Activated naive CD4-positive, alpha-beta T cell (primary cell): ENCODE measurements around the gene SNX30.
A peak's percentile ranks its signal among the peaks of the same experiment; 100 is the strongest.

Source experiments
- DNase-seq, 4 experiments: peaks; one replicate each; lab custom pipeline; 2025; lab: John Stamatoyannopoulos, UW

Gene SNX30

DNA sequence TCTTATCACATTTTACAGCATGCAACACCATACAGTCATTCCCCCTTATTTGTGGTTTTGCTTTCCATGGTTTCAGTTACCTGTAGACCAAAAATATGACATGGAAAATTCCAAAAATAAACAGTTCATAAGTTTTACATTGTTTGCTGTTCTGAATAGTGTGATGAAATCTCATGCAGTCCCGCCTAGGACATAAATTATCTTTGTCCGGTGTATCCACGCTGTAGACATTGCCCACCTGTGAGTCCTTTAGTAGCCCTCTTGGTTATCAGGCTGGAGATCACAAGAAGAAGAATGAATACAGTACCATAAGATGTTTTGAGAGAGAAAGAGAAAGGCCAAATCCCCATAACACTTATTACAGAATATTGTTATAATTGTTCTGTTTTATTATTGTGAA lies 72.1 kb downstream of the SNX30 start:
- DNase-seq: no peak

DNA sequence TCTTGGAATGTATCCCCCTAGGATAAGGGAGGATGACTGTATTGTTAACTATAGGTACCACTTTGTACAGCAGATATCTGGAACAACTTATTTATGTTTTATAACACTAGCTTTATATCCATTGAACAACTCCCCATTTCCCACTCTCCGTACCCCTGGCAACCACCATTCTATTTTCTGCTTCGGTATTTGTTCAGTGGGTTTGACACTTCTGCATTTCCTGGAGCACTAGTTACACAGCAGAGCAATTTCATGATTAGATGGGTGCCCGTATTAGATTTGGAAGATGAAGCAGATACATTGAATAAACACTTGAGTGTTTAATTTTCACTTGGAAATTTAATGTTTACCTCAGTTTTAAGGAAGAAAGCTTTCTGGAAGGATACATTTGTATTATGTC lies 72.7 kb downstream of the SNX30 start:
- no peak for DNase-seq

DNA sequence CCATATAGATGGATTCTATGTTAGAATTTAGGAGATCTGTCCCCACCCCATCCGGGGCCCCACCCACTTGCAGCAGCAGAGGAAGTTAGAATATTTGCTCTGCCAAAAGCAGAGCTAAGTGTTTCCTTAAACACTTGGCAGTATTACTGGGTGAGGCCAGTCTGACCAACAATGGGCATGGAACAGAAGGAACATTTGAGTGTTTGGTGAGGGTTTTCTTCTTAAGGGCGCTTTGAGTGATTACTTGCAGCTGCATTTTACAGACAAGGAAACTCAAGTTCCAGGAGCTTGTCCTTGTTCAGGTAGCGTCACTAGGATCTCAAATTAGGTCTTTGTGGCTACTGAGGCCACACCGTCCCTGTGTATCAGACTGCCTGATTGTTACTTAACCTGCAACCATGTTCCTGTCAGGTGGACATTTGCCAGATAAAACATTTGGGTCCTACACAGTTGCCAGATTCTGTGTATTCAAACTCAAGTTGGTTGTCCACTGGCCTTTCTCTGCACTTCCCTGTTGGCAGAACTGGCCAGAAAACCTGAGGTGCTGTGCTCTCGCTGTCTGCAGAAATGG lies 80.8 kb downstream of the SNX30 start:
- peak in 1 of 4 experiments; percentile 2 for DNase-seq

DNA sequence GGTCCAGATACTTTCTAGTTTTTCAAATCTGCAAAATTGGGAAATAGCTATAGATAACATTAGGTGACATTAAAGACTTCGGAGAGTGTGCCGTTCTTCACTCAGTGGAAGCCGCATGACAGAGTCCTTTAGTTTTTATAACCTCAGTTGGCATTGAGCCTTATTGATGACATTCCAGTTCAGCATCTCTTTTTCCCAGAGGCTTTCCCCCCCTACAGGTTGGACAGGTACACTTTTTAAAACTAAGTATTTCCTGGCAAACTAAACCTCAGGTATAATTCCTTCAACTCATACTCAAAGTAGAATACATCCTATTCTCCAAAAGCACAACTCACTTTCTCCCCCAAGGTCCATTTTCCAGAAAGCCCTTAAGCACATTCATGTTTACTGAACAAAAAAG lies 81.4 kb downstream of the SNX30 start:
- no peak for DNase-seq

DNA sequence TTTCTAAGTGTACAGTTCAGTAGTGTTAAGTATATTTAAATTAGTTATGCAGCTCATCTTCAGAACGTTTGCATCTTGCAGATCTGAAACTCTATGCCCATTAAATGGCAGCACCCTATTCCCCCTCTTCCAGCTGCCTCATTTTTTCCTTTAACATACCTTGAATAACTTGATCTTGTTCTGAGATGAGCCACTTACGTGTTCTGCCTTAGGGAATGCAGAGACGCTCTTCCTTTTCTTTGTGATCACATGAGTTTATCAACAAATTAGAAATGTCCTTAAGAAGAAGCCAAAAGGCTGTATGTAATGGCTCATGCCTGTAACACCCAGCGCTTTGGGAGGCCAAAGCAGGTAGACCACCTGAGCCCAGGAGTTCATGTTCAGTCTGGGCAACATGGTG lies 82.5 kb downstream of the SNX30 start:
- DNase-seq: no peak

DNA sequence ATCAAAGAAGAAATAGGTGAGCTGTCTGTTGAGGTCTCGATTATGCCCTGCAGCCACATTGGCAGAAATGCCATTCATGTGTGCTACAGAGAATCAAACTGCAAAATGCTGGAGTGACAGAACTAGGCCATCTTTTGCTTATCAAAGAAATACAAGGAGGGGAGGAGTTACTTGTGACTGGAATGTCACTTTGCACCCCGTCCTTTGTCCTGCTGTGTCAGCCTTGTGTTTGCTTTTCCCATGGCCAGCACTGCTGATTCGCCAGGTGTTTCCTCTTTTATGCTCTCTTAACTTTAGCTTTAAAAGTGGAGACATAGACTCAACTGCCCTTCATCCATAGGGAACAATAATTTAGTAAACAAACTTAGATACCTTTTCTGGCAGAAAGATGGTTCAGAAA lies 85.8 kb downstream of the SNX30 start:
- DNase-seq: no peak

DNA sequence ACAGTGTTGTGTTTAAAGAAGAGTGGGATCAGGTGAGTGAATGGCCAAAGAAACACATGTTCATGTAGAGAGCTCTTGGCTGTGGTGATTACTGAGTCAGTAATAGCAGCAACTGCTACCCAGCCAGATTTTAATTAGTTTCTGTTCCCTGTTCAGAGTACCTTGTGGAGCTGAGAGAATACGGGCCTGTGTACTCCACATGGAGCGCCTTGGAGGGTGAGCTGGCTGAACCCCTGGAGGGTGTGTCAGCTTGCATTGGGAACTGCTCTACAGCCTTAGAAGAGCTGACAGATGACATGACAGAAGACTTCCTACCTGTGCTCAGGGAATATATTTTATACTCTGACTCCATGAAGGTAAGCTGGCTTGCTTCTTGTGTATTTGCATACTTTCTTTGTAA lies 87.8 kb downstream of the SNX30 start:
- no peak for DNase-seq

DNA sequence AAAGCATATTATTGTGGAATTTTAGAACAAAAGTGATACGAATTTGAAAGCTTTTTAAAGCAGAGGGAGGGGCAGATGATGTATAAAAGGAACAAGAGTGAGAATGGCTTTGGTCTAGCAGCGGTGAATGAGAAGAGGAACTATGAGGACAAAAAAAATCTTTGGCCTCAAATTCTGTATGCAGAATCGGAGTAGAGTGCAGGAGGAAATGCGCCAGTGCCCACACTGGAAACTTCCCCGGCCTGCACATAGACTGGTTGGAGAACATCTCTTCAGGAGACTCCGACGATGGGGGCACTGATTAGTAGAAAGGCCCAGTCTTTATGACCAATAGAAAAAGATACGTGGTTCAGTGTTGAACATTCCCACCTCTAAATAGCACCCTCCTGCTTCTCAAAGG lies 88.8 kb downstream of the SNX30 start:
- no peak for DNase-seq

DNA sequence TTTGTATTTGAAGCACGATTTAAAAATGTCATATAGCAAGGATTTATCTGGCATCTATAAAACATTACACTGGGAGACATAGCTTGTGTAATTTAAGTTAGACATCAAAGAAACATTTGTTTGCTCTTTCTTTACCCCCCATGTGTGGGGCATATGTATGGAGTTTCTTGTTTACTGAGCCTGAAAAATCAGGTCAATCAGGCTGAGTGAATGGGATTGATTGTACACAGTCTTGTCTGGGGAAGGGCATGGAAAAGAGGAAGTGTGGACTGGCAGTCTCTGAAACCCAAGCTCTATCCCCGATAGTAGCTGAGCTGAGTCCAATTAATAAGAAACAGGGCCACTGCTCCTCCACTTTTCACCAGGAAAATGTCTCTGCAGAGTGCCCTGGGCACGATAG lies 90.7 kb downstream of the SNX30 start:
- DNase-seq: no peak

DNA sequence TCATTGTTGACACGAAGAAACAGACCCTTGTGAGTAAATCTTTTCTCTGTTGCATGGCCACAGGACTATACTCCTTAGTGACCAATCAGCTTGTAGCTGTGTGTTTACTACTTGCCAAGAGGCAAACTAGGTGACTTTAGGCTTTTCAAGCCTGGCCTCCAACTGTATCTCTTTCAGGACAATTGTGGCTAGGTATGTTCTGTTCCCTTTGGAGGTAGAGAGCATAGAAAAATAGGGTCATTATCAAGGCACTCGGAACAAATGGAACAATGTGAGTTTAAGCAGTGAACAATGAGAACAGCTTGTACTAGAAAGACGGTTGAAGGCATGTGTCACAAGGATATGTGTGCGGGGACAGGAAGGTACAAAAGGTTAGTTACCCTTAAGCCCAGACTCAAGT lies 92.0 kb downstream of the SNX30 start:
- DNase-seq: no peak

DNA sequence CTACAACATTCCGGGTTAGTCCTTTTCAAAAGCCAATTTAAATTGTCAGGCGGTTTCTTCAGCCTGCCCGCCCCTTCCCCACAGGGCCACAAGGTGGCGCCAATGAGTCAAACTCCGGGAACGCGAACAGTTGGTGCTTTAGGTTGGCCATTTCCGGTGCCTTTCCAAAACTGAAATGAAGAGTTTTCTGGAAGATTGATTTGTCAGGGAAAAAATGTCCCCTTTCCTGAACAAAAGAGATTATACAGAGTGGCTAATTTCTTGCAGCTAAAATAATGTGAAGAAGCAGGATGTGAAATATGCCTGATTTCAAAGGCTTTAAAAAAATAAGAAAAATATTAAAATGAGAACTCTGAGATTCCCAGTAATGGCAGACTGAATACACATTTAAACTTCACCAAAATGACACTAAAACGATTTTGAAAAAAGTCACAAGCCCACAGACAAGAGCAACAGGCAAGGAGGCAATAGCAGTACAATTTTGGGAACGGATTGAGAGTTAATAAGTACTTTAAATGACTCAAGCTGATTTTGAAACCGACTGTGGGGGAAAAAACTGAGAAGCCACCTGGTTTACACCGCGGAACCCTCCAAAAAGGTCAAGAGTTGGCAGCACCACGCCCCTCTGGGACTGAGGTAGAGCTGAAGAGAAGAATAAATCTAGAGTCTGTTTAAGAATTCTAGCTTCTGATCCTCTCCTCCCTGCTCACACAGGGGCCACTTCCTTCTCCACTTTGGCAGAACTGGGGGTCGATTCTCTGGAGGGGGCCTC lies 94.4 kb downstream of the SNX30 start:
- peak; percentile 38 to 64 (median 58) for DNase-seq

DNA sequence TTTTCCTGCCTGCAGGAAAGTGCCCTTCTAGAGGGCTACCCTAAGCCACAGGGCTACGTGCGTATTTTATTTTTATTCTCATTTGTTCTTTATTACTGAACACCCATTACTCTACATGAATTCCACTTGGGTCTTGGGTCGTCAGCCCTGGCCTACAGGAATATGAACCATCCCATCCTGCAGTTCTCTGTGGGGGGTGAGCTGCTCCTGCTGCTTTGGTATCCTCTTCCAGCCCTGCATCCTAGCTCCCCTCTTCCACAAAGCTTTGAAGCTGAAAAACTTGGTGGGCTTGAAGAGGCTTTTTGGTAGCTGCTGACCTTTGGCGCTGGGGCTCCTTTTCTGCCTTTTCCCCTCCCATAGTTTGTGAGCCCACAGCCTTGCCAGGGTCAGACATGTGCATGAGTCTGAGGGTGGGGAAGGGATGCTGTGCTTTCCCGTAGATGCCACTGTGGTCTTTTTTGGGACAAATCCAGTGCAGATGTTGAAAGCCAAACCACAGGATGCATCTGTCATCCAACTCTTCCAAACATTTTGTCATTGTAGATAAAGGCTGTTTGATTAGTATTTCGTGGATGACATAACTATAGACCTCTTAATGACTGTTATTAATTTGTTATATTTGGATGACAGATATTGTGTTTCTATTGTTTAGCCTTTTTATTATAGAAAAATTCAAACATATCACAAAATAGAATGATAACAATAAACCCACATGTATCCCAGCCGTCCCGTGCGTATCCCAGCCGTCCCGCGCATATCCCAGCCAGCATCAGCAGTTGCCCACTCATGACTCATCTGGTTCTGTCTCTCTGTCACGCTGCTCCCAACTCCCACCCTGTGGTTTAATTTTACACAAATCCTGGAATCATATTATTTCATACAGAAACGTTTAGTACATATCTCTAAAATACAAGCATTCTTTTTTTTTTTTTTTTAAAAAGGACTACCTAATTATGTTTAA lies 96.2 kb downstream of the SNX30 start:
- DNase-seq: no peak

DNA sequence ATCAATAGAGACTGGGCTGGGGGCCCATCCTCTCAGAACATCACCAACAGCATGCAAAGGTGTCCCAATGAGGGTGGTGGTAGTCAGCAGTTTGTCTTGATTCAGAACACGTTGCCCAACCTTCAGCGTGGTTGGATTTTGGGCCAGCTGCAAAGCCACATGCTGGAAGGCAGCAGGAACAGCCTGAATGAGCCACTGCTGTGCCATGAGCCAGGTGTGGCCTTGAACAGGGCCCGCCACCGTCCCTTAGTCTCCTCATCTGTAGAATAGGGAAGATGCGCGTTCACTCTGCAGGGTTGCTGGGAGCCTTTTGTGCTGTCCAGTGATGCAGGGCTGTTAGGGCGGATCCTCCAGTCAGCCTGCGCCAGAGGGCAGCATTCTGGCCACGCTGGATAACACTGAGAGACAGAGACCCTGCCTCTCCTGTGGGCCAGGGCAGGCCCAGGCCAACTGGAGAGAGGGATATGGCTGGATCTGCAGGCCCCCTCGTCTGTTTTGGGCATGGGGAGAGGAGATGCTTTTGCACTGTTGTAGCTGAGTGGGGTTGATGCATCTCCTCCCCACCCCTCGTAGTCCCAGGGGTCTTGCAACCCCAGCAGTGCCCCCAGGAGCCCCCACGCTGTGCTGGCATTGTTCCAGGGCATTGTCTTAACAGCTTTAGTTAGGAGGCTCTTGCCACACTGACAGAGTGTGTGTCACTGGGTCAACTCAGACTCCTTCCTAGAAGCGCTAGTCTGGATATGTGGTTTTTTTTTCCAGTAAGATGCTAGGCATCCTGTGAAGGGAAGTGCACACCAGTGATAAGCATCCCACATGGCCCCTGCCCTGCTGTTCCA lies 98.0 kb downstream of the SNX30 start:
- DNase-seq: no peak

DNA sequence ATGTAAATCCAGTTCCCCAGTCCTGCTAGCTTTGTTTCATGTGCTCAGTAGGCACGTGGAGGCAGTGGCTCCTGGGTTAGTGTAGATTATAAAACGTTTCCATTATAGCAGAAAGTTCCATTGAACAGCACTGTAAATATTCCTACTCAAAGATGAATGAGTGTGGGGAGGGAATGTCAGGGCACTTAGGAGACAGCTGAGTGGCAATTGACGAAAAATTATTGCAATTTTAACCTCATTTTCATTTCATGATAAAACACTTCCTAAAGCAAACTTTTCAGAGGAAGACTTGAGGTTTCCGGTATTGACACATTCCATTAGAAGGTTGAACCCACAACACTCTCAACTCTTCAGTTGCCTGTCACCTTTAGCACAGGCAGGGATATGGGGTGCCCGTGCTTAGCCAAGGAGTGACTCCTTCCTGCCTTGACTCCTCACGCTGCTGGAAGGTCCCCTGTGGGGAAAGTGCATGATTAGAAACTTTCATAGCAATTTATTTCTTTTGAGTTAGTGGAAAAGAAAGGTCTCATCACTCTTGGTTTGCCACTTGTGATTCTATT lies 98.9 kb downstream of the SNX30 start:
- DNase-seq: no peak

DNA sequence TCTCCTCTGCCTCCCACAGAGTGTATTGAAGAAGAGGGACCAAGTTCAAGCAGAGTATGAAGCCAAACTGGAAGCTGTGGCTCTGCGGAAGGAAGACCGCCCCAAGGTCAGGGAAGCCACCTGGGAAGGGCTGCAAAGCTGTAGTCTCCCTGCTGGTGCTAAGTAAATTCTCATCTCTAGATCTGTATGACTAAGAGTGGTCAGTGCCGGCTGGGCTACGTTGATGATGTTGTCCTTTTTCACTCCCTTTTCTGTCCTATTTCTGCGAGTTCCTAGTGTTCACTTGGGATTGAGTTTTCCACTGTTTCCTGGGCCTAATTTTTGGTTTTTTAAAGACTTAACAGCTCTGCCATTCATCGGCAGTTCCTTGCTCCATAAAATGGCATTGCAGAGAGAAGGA lies 100.3 kb downstream of the SNX30 start:
- DNase-seq: no peak

DNA sequence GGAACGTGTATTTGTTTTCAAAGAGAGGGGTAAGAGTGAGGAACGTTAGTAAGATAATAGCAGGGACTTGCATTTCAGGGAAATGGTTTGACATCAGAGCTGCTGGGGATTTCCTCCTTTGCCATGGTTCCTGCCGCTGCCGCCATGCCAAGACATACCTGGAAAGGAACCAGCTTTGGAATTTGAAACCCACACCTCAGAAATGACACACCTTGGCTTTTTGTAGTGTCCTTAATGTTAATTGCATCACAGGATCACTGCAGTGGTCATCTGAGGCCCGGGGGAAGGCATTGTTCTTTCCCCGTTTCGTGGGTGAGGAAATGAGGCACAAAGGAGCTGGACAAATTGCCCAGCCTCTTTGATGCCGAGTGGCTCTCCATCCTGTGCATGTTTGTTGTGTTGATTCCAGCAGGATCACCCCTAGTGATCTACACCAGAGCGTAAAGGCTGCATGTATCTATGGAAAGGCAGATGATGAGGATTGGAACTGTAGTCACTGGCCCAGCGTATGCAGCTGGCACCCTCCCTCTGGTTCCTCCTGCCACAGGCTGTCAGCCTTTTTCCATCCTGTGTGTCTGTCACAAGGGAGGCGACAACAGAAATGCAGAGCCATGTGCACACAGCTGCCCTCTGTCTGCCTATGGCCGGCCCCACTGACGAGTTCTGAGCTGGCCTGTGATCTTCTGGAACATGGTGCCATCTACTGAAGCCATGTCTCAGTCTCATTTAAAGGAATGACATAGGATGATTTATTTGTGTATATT lies 102.4 kb downstream of the SNX30 start:
- no peak for DNase-seq

DNA sequence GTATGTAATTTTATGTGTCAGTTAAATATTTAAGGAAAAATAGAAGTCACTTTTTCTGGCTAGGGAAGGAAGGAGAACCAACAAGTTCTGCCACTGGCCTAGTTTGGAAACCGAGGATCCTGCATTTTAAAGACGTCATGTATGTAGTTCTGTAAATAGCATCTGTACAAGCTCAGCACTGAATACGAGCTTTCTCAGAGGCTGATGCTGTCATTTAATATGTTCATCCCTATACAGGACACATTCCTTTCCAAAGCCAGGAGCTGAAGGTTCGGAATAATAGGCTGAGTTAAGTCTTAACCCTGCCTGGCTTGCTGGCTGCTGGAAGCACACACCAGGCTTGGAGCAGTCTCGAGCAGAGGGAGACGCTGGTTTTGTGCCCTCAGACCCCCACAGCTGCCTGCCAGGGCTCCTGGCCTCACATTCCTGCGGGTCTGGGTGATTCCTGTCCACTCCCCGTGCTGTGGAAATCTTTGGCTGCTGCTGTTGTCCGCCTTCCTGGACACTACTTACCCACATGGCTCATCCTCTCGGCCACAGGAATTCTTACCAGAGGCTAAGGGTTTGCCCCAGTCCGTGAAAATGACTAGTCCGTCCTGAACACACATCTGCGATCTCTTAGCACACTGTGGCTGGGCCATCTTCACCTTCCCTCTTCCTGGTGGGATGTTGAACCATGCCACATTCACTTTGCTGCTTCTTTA lies 103.5 kb downstream of the SNX30 start:
- no peak for DNase-seq

DNA sequence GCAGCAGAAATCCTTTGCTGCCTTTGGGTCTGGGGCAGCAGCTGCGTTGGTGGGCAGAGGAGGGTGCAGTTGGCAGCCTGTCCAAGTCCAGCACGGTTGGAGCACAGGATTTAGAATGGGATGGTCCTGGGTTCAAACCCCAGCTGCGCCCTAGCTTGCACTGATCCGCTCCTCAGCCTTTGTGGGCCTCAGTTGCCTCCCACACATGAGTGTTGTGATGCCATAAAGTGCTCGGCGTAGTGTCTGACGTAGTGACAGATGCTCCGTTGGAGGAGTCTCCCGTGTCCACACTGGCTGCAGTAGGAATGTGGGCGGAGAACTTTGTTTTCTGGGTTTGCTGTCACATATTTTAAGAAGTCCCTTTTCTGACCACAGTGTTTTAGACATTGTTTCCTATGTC lies 104.1 kb downstream of the SNX30 start:
- no peak for DNase-seq

DNA sequence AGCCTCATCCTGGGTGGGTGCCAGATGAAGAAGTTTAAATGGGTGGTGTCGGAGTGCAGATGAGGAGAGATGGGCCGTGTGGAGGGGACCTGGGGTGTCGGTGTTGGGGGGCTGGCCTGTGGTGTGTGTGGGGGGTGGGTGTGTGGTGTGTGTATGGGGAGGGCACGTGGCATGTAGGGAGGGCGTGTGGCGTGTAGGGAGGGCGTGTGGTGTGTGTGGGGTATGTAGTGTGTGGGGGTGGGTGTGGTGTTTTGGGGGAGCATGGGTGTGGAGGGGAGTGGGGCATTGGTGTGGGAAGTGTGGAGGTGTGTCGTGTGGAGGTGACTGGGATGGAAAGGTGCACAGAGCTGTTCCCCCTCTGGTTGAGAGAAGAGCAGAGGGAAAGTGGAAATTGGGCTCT lies 105.6 kb downstream of the SNX30 start:
- DNase-seq: no peak

DNA sequence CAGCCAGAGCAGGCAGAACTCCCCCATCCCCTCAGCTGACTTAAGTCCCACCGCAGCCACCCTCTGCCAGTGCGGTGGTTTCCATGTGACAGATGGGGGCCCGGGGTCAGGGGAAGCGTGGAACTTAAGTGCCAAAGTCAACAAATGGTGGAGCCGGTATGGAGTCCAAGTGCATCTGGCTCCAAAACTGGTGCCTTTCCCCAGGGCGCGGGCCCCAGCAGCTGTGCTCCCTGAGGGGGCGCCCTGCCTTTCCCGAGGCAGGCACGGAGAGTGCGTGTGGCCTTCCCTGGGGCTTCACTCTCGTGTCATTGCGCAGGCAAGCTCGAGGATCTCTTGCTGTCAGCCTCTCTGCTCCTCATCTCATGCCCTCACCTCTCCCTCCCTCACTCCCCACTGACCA lies 106.3 kb downstream of the SNX30 start:
- DNase-seq: no peak
